Cardiac fibroblast (primary cell): ENCODE measurements around the gene UQCRQ.

Experiments used
- DNase-seq, 2 donors: peaks; one replicate each; pipeline versions ENCODE4 v3.0.0 to v3.0.0-alpha.2; 2010; ENCODE audit warnings: low read depth in 2 of 2
- H3K4me3 ChIP-seq, 2 donors: replicated peaks in 1 of 2; 1 replicate in 1 of 2; 2 replicates in 1 of 2; pipeline ENCODE4 v1.5.1; 2011; ENCODE audit warnings: low read depth in 2 of 2, low read length in 2 of 2, mild to moderate bottlenecking in 2 of 2, moderate library complexity in 1 of 2
- CTCF ChIP-seq: IDR thresholded peaks from one replicate; pipeline ENCODE4 v1.5.1; 2011; ENCODE audit warnings: low read depth, mild to moderate bottlenecking, low read length, inconsistent platforms

UQCRQ gene

DNA sequence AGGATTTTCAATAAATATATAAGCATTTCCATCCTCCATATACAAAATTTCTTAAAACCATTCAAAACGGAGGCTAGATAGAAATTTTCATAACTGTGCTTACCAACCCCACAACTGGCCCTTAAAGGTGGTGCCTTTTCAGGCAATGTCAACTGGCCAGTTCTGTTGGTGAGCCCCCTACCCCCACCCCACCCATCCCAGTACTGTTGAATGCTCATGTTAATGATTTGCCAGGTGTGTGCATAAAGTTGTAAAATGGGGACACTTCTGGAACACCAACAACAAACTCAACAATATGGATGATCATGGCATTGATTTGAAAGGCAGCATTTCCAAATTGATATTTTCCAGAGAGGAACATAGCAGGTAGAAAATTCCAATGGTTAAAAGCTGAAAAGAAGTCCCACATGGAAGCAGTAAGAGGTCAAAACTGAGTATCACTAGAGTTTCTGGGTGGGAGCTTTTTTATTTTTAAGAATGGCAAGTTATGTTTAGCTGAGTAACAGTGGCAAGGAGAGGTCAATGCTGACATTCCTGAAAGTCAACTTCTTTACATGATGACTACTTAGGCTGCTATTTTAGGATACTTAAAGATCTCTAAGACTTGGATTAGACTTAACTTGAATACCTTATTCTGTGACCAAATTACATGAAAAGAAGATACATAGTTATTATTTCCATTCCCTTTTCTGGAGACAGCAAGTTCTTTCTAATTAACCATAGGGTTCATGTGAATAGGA lies 9.7 kb downstream of the UQCRQ start:
- TF ChIP-seq CTCF = no peak
- peak in 1 of 2 donors; percentile 49 for DNase-seq
- H3K4me3 ChIP-seq = no peak overlapping the region

DNA sequence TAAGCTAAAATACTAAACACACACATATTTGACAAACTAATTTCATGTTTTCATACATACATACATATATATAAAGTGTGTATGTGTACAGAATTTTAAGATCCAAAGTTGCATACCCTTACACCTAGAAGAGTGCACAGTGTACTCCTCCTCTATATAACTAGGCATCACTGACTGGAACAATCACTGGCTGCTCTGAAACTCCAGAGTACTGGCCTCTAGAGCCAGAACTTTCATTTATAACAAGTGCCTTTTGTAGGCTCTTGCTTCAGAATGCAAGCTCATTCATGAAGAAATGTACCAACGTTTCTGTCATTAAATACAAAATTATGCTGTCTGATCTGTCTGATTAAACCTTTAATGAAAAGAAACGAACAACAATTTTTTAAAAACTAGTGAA lies 11.0 kb downstream of the UQCRQ start:
- TF ChIP-seq CTCF = no peak
- no peak overlapping the region for H3K4me3 ChIP-seq
- no peak for DNase-seq

DNA sequence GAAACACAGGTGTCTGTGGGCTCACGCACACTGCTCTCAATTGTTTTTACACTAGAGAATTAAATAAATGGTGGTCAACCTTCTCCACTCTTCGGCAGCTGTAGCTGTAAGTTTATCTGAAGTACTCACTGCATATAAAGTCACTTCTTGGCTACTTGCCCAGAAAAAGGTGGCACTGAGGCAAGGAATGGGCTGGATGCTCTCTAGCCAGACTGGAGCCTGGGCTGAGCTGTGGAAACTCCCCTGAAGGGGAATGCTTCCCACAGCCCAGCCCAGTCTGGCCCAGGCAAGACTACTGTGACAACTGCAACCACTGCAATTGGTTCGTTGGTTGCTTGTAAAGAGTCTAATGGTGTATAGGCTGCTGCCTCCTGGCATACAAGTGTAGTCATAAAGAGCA lies 11.5 kb downstream of the UQCRQ start:
- H3K4me3 ChIP-seq = no peak overlapping the region
- TF ChIP-seq CTCF = no peak
- DNase-seq = peak; percentile 44 to 49

DNA sequence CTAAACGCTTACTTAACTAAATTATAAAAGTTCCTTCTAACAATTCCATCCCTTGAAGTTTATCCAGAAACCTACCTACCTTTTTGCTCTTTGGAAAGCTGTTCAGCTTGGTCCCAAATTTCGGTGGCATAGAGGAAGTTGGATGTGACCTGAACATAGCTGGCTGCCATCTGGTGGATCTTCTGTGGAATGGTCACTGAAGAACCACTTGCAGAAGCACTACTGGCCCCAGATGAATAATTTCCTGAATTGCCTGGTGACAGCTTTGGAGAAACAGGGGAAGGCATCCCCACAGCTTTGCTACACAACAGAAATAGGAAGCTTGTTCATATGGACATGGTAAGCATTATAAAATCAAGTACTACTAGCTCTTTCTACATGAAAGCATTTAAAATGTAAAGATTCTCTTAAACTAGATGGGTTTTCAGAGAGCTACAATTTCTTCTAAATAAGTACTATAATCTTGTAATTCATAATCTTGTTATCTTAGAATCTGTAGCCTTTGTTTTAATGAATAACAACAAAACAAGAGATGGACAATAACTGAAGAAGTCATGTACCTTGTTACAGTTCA lies 16.9 kb downstream of the UQCRQ start:
- H3K4me3 ChIP-seq = no peak overlapping the region
- DNase-seq = peak; percentile 81 to 82
- TF ChIP-seq CTCF = peak; percentile 75

GRCh38 chr5:132884548-132884947 lies 18.1 kb downstream of the UQCRQ start:
- DNase-seq = no peak
- no peak overlapping the region for H3K4me3 ChIP-seq
- no peak for TF ChIP-seq CTCF

DNA sequence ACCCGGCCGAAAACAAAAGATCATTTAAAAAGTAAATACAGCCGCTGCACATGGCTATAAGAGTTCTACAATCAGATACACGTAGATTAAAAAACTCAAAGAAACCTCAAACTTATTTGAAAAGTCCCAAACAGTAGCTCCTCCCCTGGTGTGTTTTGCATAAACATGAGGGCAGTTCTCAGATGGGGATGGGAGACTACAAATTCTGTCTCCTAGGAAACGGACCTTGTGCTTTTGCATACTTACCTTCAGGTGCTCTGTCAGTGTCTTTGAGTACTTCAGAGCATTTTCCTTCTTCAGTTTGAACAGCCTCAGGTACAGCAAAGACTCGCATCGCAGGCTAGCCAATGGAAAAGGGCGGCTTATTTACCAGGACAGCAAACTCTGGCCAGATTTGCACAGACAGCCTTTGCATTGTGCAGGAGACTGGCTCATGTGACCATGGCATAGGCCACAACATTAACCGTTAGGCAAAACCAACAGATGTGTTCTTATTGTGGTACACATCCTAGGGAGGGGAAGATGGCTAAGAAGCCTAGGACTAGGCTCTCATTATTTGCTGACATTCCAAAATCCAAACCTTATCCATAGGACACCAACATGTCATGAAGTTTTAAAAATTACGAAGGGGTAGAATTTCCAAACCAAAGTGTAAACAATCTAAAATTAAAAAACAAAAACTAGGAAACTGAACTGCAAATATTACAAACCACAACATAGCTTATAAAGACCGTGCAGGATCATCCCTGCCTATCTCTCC lies 19.8 kb downstream of the UQCRQ start:
- H3K4me3 ChIP-seq = no peak overlapping the region
- TF ChIP-seq CTCF = no peak
- DNase-seq = no peak
